Neural progenitor cell (in vitro differentiated cells): ENCODE data around the gene CNNM3. TPM values are rescaled to one million over a fixed set of nuclear protein-coding genes. Genes with fewer than 3 reads are reported as not detected.

Source experiments
- DNase-seq: peaks from one replicate; pipeline ENCODE4 v3.0.0-alpha.2; 2016; ENCODE audit warnings: low spot score
- H2AFZ ChIP-seq: fragments of 200-600 bp; sonication (generic); replicated peaks from 2 replicates; pipeline ENCODE4 v1.6.1; 2016; ENCODE audit warnings: antibody characterized with exemption
- H3F3A ChIP-seq: fragments of 200-600 bp; sonication (generic); 2 replicates; pipeline ENCODE4 v1.6.1; 2016; ENCODE audit warnings: antibody characterized with exemption, low read depth
- H3K27ac ChIP-seq: fragments of 200-600 bp; sonication (generic); 2 replicates; pipeline ENCODE4 v1.5.1; 2016; ENCODE audit warnings: mild to moderate bottlenecking
- H3K27me3 ChIP-seq: fragments of 200-600 bp; sonication (generic); 2 replicates; pipeline ENCODE4 v1.6.1; 2016; ENCODE audit warnings: mild to moderate bottlenecking, moderate library complexity
- H3K36me3 ChIP-seq: fragments of 200-600 bp; sonication (generic); 2 replicates; pipeline ENCODE4 v1.5.1; 2016
- H3K4me1 ChIP-seq: fragments of 200-600 bp; sonication (generic); 2 replicates; pipeline ENCODE4 v1.6.1; 2016; ENCODE audit warnings: mixed run types
- H3K4me2 ChIP-seq: fragments of 200-600 bp; sonication (generic); 2 replicates; pipeline ENCODE4 v1.6.1; 2016
- H3K4me3 ChIP-seq: fragments of 200-600 bp; sonication (generic); 2 replicates; pipeline ENCODE4 v1.5.1; 2016
- H3K79me2 ChIP-seq: fragments of 200-600 bp; sonication (generic); 2 replicates; pipeline ENCODE4 v1.6.1; 2016; ENCODE audit warnings: low read depth
- H3K9ac ChIP-seq: fragments of 200-600 bp; sonication (generic); 2 replicates; pipeline ENCODE4 v1.6.1; 2016
- H3K9me3 ChIP-seq: fragments of 200-600 bp; sonication (generic); 2 replicates; pipeline ENCODE4 v1.5.1; 2016; ENCODE audit warnings: low read depth
- H4K20me1 ChIP-seq: fragments of 200-600 bp; sonication (generic); 2 replicates; pipeline ENCODE4 v1.6.1; 2016; ENCODE audit warnings: low read depth
- H3K27ac Mint-ChIP-seq: 3 replicates; pipeline ENCODE4 v1.8.0; 2021; ENCODE audit warnings: mixed read lengths
- H3K27me3 Mint-ChIP-seq: 2 replicates; pipeline ENCODE4 v1.8.0; 2022; ENCODE audit warnings: low read depth, mild to moderate bottlenecking, inconsistent platforms, moderate library complexity, mixed read lengths; ENCODE audit not compliant: insufficient read depth
- H3K36me3 Mint-ChIP-seq: 3 replicates; pipeline ENCODE4 v1.8.0; 2021; ENCODE audit warnings: mixed read lengths
- H3K4me1 Mint-ChIP-seq: 3 replicates; pipeline ENCODE4 v1.8.0; 2021; ENCODE audit warnings: mixed read lengths
- H3K4me3 Mint-ChIP-seq: 3 replicates; pipeline ENCODE4 v1.8.0; 2021; ENCODE audit warnings: mild to moderate bottlenecking, moderate library complexity, mixed read lengths
- H3K9me3 Mint-ChIP-seq: 3 replicates; pipeline ENCODE4 v1.8.0; 2020; ENCODE audit warnings: mixed read lengths
- CTCF ChIP-seq: fragments of 200-600 bp; sonication (generic); IDR thresholded peaks from 2 replicates; pipeline ENCODE4 v1.5.1; 2017; ENCODE audit warnings: antibody characterized with exemption, mild to moderate bottlenecking
- EZH2 ChIP-seq: fragments of 200-600 bp; sonication (generic); IDR thresholded peaks from 2 replicates; pipeline ENCODE4 v1.6.1; 2017; ENCODE audit warnings: antibody characterized with exemption, mild to moderate bottlenecking, moderate library complexity
- EZH2phosphoT487 ChIP-seq: fragments of 200-600 bp; sonication (generic); IDR thresholded peaks from 2 replicates; pipeline ENCODE4 v1.6.1; 2017; ENCODE audit warnings: antibody characterized with exemption
- total RNA-seq: library from RNA; depleted of rRNA; stranded (reverse); fragments of >200 nt; gene quantifications from 2 replicates; pipeline ENCODE4 v1.2.3, GENCODE V29; 2015; ENCODE audit warnings: low replicate concordance

Gene CNNM3
- total RNA-seq, 1 donor from 2014 or later: 11.1 TPM

GRCh38 chr2:96828874-96829273 is 12.8 kb downstream of the CNNM3 start:
- peaks cover 22% of the 10 kb centered on the region for H3K4me1 Mint-ChIP-seq
- Histone ChIP-seq H3K4me3 (no peak overlapping the region), H4K20me1 (peaks cover 44% of the 10 kb centered on the region), H3F3A (peaks cover 30% of the 10 kb centered on the region), H2AFZ (no peak overlapping the region), H3K27ac (no peak overlapping the region), H3K4me1 (peaks cover 20% of the 10 kb centered on the region), H3K27me3 (no peaks in the 10 kb centered on the region), H3K4me2 (no peak overlapping the region), H3K79me2 (peaks cover 12% of the 10 kb centered on the region), H3K9me3 (no peaks in the 10 kb centered on the region), H3K9ac (no peak overlapping the region), H3K36me3 (no peaks in the 10 kb centered on the region)
- DNase-seq: no peak
- peaks cover 36% of the 10 kb centered on the region for H3K36me3 Mint-ChIP-seq
- no peak for TF ChIP-seq CTCF
- no peak for TF ChIP-seq EZH2phosphoT487
- TF ChIP-seq EZH2: no peak
- no peaks in the 10 kb centered on the region for H3K9me3 Mint-ChIP-seq
- no peak overlapping the region for H3K27ac Mint-ChIP-seq
- H3K4me3 Mint-ChIP-seq: no peak overlapping the region
- H3K27me3 Mint-ChIP-seq: peaks cover 8% of the 10 kb centered on the region

- DNase-seq: no peak
- TF ChIP-seq CTCF (no peak), EZH2phosphoT487 (no peak), EZH2 (no peak)
- no peak overlapping the region for H3K27ac Mint-ChIP-seq
- Histone ChIP-seq H3K79me2 (no peaks in the 10 kb centered on the region), H3K4me3 (no peak overlapping the region), H3F3A (peaks cover 30% of the 10 kb centered on the region), H3K9me3 (no peaks in the 10 kb centered on the region), H3K4me1 (peaks cover 20% of the 10 kb centered on the region), H4K20me1 (peaks cover 32% of the 10 kb centered on the region), H3K27ac (no peak overlapping the region), H3K27me3 (no peaks in the 10 kb centered on the region), H3K4me2 (no peak overlapping the region), H3K36me3 (no peaks in the 10 kb centered on the region), H2AFZ (no peak overlapping the region), H3K9ac (no peak overlapping the region)
- peak overlapping the region; percentile 8 for H3K4me3 Mint-ChIP-seq
- peaks cover 35% of the 10 kb centered on the region for H3K36me3 Mint-ChIP-seq
- no peaks in the 10 kb centered on the region for H3K9me3 Mint-ChIP-seq
- peaks cover 5% of the 10 kb centered on the region for H3K27me3 Mint-ChIP-seq
- peaks cover 22% of the 10 kb centered on the region for H3K4me1 Mint-ChIP-seq
Measured at GRCh38 chr2:96830044-96830562, 14.0 kb downstream of the CNNM3 start.

GRCh38 chr2:96831679-96832078 is 15.6 kb downstream of the CNNM3 start:
- Histone ChIP-seq H3K9me3 (no peaks in the 10 kb centered on the region), H3K27me3 (no peaks in the 10 kb centered on the region), H3K4me1 (peaks cover 20% of the 10 kb centered on the region), H3K4me3 (no peak overlapping the region), H3K79me2 (no peaks in the 10 kb centered on the region), H3K27ac (peak overlapping the region; percentile 89), H3K4me2 (no peak overlapping the region), H4K20me1 (peaks cover 27% of the 10 kb centered on the region), H2AFZ (no peak overlapping the region), H3F3A (peaks cover 30% of the 10 kb centered on the region), H3K36me3 (no peaks in the 10 kb centered on the region), H3K9ac (no peak overlapping the region)
- Mint-ChIP-seq H3K9me3 (no peaks in the 10 kb centered on the region), H3K27me3 (peaks cover 5% of the 10 kb centered on the region), H3K27ac (no peak overlapping the region), H3K36me3 (peaks cover 34% of the 10 kb centered on the region), H3K4me3 (no peak overlapping the region), H3K4me1 (peaks cover 22% of the 10 kb centered on the region)
- TF ChIP-seq EZH2 (no peak), EZH2phosphoT487 (no peak), CTCF (no peak)
- DNase-seq: peak; percentile 35
